ENCODE data around the gene MB.

GRCh38 chr22:35649636-35650250 is 32.6 kb upstream of the MB start:
- TF ChIP-seq GATA3 (IDR thresholded peaks at IDR 0.05; ENCODE audit: low read depth, low read length) (no peak), GATA2 (IDR thresholded peaks at IDR 0.05; ENCODE audit: low read depth, low read length) (no peak)

All from SH-SY5Y (cell line).